Nephron progenitor cell (in vitro differentiated cells): Measurements from ENCODE around the gene SEMA4A.

ENCODE experiments used
- DNase-seq: peaks from one replicate; pipeline ENCODE4 v3.0.0; 2021
- H3K27ac Mint-ChIP-seq: 2 replicates; pipeline ENCODE4 v1.8.0; 2021; ENCODE audit warnings: mild to moderate bottlenecking, moderate library complexity, mixed read lengths
- H3K27me3 Mint-ChIP-seq: 2 replicates; pipeline ENCODE4 v1.8.0; 2021; ENCODE audit warnings: mild to moderate bottlenecking, low read depth, mixed read lengths; ENCODE audit not compliant: poor library complexity
- H3K36me3 Mint-ChIP-seq: 2 replicates; pipeline ENCODE4 v1.8.0; 2021; ENCODE audit warnings: low read depth, mixed read lengths
- H3K4me1 Mint-ChIP-seq: 2 replicates; pipeline ENCODE4 v1.8.0; 2021; ENCODE audit warnings: mixed read lengths
- H3K4me3 Mint-ChIP-seq: 2 replicates; pipeline ENCODE4 v1.8.0; 2021; ENCODE audit warnings: mild to moderate bottlenecking, moderate library complexity, mixed read lengths
- H3K9me3 Mint-ChIP-seq: 2 replicates; pipeline ENCODE4 v1.8.0; 2021; ENCODE audit warnings: mild to moderate bottlenecking, moderate library complexity, mixed read lengths
- TF ChIP-seq, protein P1 (sequence below): fragments of 200-600 bp; sonication (generic); IDR thresholded peaks from 2 replicates; pipeline ENCODE4 v1.5.0; 2021; ENCODE audit warnings: antibody characterized with exemption

The SEMA4A gene

DNA sequence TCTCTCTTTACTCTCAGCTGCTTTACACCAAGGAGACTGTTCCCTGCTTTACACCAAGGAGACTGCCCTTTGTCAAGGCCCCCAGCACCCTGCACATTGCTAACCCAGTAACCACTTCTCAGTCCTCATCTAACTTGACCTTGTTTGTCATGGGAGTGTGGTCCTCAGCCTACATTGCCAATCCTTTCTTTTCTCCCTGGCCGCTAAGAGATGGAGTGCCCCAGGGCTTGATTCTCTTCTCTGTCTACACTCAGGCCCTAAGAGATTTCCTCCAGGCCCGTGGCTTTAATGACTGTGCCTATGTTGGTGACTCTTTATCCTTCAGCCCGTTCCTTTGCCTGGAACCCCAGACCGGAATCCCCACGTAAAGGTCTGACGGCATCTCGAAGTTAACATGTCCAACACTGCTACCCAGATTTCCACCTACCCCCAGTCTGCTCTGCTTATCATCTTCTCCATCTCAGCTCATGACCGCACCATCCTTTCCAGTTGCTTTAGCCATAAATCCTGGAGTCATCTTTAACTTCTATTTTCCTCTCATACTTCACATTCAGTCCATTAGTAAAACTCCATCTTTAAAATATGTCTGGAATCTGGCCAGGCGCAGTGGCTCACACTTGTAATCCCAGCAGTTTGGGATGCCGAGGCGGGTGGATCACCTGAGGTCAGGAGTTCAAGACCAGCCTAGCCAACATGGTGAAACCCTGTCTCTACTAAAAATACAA is 9.5 kb upstream of the SEMA4A start:
- Mint-ChIP-seq H3K27me3 (peaks cover 40% of the 10 kb centered on the region), H3K4me1 (peaks cover 40% of the 10 kb centered on the region), H3K36me3 (peaks cover 3% of the 10 kb centered on the region), H3K27ac (peak overlapping the region; percentile 73), H3K9me3 (no peaks in the 10 kb centered on the region), H3K4me3 (no peak overlapping the region)
- DNase-seq = no peak
- TF ChIP-seq, protein P1, sequence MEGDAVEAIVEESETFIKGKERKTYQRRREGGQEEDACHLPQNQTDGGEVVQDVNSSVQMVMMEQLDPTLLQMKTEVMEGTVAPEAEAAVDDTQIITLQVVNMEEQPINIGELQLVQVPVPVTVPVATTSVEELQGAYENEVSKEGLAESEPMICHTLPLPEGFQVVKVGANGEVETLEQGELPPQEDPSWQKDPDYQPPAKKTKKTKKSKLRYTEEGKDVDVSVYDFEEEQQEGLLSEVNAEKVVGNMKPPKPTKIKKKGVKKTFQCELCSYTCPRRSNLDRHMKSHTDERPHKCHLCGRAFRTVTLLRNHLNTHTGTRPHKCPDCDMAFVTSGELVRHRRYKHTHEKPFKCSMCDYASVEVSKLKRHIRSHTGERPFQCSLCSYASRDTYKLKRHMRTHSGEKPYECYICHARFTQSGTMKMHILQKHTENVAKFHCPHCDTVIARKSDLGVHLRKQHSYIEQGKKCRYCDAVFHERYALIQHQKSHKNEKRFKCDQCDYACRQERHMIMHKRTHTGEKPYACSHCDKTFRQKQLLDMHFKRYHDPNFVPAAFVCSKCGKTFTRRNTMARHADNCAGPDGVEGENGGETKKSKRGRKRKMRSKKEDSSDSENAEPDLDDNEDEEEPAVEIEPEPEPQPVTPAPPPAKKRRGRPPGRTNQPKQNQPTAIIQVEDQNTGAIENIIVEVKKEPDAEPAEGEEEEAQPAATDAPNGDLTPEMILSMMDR = no peak

DNA sequence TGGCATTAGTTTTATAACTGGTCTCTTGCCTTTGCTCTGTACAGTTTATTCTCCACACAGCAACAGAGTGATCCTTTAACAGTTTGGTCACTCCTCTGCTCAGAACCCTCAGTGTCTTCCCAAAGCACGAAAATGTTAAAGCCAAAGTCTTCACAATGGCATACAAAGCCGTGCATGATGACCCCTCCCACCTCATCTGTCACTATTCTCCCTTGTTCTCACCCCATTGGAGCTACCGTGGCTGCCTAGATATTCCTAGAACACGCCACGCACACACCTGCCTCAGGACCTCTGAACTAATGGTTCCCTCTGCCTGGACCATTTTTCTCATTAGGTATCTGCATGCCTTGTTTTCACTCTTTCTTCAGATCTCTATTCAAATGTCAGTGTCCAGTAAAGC is 8.6 kb upstream of the SEMA4A start:
- H3K36me3 Mint-ChIP-seq = peaks cover 2% of the 10 kb centered on the region
- H3K9me3 Mint-ChIP-seq = no peaks in the 10 kb centered on the region
- TF ChIP-seq, protein P1 = no peak
- H3K4me1 Mint-ChIP-seq = peaks cover 40% of the 10 kb centered on the region
- H3K4me3 Mint-ChIP-seq = no peak overlapping the region
- no peak overlapping the region for H3K27ac Mint-ChIP-seq
- peaks cover 48% of the 10 kb centered on the region for H3K27me3 Mint-ChIP-seq
- no peak for DNase-seq

DNA sequence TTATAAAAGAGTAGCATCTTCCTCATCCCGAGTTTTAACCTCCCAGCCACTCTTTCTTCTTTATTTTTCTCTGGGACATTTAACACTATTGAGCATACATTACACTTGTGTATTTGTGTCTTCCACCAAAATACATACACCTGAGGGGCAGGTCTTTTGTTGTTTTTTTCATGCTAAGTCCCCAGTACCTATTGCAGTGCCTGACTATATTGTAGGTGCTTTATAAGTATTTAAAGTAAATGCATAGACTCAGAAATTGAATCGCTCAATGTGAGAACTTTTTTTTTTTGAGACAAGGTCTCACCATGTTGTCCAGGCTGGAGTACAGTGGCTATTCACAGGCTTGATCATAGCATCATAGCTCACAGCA is 7.8 kb upstream of the SEMA4A start:
- no peaks in the 10 kb centered on the region for H3K36me3 Mint-ChIP-seq
- no peak overlapping the region for H3K4me3 Mint-ChIP-seq
- TF ChIP-seq, protein P1 = no peak
- H3K4me1 Mint-ChIP-seq = peaks cover 43% of the 10 kb centered on the region
- H3K9me3 Mint-ChIP-seq = no peaks in the 10 kb centered on the region
- no peak for DNase-seq
- H3K27me3 Mint-ChIP-seq = peaks cover 57% of the 10 kb centered on the region
- H3K27ac Mint-ChIP-seq = no peak overlapping the region

DNA sequence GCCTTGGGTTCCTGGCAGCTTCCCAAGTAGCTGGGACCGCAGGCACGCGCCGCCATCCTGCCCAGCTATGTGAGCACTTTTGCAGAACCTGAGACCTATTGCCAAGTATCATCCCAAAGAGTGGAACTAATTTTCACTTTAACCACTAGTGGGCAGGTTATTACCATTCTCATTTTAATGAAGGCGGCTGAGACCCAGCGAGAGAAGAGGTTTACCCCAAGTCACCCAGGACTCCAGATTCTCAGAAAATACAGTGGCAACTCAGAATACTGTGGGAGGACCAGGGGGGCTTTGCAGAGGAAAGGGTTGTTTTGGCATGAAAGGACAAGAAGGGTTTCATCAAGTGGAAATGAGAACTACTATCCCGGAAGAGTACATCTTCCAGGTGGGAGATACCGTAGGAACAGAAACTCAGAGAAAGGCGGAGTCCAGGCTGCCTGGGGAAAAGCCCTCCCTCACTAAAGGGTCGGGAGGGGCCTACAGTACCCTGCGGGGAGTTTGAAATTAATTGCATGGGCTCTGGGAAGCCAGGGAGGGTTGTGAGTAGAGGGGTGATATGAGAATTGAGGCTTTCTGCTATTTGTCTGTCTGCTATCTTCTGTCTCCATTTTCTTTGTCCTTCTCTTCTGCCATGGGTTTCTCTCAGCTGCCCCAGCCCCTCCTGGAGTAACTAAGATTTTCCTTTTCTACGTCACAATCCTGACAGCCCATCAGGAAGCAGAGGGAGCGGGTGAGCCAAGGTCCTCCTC is 7.2 kb upstream of the SEMA4A start:
- Mint-ChIP-seq H3K27ac (peak overlapping the region; percentile 20), H3K9me3 (no peaks in the 10 kb centered on the region), H3K27me3 (peaks cover 62% of the 10 kb centered on the region), H3K4me3 (peak overlapping the region; percentile 74), H3K36me3 (no peaks in the 10 kb centered on the region), H3K4me1 (peaks cover 41% of the 10 kb centered on the region)
- TF ChIP-seq, protein P1 = peak; percentile 57
- DNase-seq = no peak

DNA sequence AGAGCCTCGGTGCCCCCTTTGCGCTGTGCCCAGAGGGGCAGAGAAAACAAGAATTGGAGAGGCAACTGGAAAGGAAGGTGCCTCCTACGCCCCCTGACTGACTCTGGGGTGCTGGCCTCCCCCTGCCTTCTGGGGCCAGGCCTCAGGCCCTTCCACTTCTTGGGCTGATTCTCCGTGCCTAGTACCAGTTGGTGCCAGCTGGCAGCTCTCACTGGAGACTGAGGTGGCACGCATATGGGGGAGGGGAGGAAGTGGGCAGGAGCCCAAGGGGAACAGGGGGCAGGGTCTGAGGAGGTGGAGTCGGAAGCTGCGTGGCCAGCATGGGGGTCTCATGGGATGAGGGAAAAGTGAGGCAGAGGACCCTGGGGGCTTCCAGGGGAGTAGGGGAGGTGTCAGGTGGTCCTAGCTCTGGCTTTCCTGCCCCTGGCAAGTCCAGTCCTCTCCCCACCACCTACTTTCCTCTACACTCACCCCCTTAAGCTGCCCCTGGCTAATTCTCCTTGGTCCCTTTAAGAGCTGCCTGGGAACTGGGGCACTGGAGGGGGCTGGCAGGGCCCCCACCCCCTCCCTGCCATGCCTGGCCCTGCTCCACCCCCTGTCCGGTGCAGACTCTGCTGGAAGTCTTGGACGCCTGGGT is 6.5 kb upstream of the SEMA4A start:
- H3K4me1 Mint-ChIP-seq = peaks cover 42% of the 10 kb centered on the region
- TF ChIP-seq, protein P1 = no peak
- no peaks in the 10 kb centered on the region for H3K36me3 Mint-ChIP-seq
- DNase-seq = no peak
- H3K4me3 Mint-ChIP-seq = peak overlapping the region; percentile 74
- peaks cover 66% of the 10 kb centered on the region for H3K27me3 Mint-ChIP-seq
- no peaks in the 10 kb centered on the region for H3K9me3 Mint-ChIP-seq
- no peak overlapping the region for H3K27ac Mint-ChIP-seq
